Neural crest cell (in vitro differentiated cells): ENCODE data around the gene NEURL4. TPM values are rescaled to one million over a fixed set of nuclear protein-coding genes. Genes with fewer than 3 reads are reported as not detected.

Experiments
- DNase-seq: peaks from one replicate; pipeline ENCODE4 v3.0.0; 2021; ENCODE audit warnings: low read depth, mixed read lengths, low spot score
- H3K27ac Mint-ChIP-seq: one replicate; pipeline ENCODE4 v1.8.0; 2021; ENCODE audit warnings: mild to moderate bottlenecking, mixed read lengths; ENCODE audit not compliant: unreplicated experiment
- H3K27me3 Mint-ChIP-seq: 2 replicates; pipeline ENCODE4 v1.8.0; 2021; ENCODE audit warnings: low read depth, mild to moderate bottlenecking, mixed read lengths
- H3K36me3 Mint-ChIP-seq: 2 replicates; pipeline ENCODE4 v1.8.0; 2021; ENCODE audit warnings: low read depth, mild to moderate bottlenecking, mixed read lengths
- H3K4me1 Mint-ChIP-seq: 2 replicates; pipeline ENCODE4 v1.8.0; 2021; ENCODE audit warnings: mixed read lengths
- H3K4me3 Mint-ChIP-seq: one replicate; pipeline ENCODE4 v1.8.0; 2021; ENCODE audit warnings: mild to moderate bottlenecking, mixed read lengths
- H3K9me3 Mint-ChIP-seq: 2 replicates; pipeline ENCODE4 v1.8.0; 2021; ENCODE audit warnings: mixed read lengths
- total RNA-seq: library from RNA; stranded (reverse); gene quantifications from 2 replicates; pipeline ENCODE4 v1.2.1, GENCODE V29; 2021
- TF ChIP-seq, protein P1 (sequence below): fragments of 200-600 bp; sonication (generic); conservative IDR thresholded peaks from 2 replicates; pipeline ENCODE4 v1.5.0; 2021; ENCODE audit warnings: antibody characterized with exemption, mild to moderate bottlenecking

The NEURL4 gene
- total RNA-seq, 1 donor from 2014 or later, result 69.5 TPM

DNA sequence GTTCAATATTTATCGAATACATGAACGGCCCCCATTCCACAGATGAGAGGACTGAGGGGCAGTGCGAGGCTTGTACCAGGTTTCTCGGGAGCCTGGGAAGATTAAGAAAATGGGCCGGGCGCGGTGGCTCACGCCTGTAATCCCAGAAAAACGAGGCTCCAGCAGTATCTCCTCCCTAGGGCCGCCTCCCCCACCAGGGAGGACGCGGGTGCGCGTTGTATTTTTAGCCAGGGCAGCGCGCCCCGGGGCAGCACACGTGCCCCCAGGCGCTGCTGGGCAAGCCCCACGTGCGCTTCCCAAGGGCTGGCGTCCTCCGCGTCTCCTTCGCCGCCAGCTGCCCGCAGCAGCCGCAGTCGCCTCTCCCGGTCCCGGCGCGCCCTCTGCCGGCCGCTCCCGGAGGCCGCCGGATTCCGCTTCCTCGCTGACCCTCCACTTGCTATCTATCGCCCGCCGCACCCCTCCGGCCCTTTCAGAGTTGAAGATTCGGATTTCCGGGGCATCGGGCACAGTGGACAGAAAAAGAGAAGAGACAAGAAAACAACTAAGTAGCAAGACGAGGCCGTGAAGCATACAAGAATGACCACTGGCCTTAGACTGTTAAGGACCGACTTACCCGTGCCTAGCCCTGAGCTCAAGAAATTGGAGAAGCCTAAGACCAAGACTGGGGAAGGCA, 32.8 kb downstream of the NEURL4 start:
- H3K4me1 Mint-ChIP-seq, result peaks cover 21% of the 10 kb centered on the region
- peak overlapping the region; percentile 44 for H3K4me3 Mint-ChIP-seq
- no peaks in the 10 kb centered on the region for H3K36me3 Mint-ChIP-seq
- H3K27me3 Mint-ChIP-seq, result peaks cover 63% of the 10 kb centered on the region
- TF ChIP-seq, protein P1, sequence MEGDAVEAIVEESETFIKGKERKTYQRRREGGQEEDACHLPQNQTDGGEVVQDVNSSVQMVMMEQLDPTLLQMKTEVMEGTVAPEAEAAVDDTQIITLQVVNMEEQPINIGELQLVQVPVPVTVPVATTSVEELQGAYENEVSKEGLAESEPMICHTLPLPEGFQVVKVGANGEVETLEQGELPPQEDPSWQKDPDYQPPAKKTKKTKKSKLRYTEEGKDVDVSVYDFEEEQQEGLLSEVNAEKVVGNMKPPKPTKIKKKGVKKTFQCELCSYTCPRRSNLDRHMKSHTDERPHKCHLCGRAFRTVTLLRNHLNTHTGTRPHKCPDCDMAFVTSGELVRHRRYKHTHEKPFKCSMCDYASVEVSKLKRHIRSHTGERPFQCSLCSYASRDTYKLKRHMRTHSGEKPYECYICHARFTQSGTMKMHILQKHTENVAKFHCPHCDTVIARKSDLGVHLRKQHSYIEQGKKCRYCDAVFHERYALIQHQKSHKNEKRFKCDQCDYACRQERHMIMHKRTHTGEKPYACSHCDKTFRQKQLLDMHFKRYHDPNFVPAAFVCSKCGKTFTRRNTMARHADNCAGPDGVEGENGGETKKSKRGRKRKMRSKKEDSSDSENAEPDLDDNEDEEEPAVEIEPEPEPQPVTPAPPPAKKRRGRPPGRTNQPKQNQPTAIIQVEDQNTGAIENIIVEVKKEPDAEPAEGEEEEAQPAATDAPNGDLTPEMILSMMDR, result peak; percentile 96
- DNase-seq, result peak; percentile 87
- H3K27ac Mint-ChIP-seq, result no peak overlapping the region
- H3K9me3 Mint-ChIP-seq, result no peaks in the 10 kb centered on the region

DNA sequence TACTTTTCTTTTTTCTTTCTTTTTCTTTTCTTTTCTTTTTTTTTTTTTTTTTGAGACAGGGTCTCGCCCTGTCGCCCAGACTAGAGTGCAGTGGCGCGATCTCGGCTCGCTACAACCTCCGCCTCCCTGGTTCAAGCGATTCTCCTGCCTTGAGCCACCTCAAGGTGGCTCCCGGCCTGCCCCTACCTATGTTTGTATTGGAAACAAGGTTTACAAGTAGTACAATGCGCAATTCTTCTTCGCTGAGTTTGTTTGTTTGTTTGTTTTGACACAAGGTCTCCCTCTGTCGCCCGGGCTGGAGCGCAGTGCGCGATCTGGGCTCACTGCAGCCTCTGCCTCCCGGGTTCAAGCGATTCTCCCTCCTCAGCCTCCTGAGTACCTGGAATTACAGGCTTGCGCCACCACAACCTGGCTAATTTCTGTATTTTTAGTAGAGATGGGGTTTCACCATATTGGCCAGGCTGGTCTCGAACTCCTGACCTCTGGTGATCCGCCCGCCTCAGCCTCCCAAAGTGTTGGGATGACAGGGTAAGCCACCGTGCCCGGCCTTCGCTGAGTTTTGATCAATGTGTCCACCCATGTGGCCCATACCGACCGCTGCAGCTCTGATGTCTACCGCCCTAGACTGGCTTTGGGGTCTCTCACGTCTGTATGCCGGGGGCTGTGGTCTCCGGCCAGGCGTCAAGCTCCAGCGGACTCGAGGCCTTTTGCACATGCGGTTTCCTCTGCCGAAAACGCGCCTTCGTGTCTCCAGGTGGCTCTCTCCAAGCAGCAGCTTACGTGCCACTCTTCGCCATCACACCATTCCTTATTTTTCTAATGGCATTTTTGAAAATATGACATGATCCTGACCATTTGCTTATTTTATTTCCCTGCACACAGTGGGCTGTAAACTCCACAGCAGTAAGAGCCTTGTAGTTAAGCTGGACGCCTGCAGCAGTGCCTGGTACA, 33.6 kb downstream of the NEURL4 start:
- TF ChIP-seq, protein P1, result no peak
- Mint-ChIP-seq H3K27ac (no peak overlapping the region), H3K27me3 (peaks cover 72% of the 10 kb centered on the region), H3K4me1 (peaks cover 21% of the 10 kb centered on the region), H3K4me3 (peak overlapping the region; percentile 76), H3K9me3 (no peaks in the 10 kb centered on the region), H3K36me3 (no peaks in the 10 kb centered on the region)
- no peak for DNase-seq

DNA sequence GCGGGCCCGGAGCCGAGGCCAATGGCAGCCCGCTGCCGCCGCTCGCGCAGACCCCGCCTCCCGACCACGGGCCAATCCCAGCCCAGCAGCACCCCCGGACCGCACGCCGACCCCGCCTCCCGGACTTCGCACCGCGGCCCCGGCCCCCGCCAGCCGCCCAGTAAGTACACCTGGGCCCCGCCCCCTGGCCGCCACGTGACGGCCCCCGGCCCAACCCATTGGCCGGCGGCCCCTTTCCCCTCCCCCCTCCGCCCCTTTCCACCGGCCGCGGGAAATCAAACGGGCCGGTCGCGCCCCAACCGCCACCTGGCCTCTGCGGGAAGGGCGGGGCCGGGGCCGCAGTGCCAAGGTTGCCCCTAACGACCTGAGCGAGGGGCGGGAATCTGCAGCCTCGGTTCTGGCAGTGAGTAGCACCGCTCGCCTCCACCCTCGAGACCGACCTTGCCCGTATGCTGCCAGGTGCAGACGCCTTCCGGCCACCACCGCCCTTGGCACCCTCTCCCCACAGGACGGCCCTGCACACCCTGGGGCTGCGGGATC, 34.5 kb downstream of the NEURL4 start, which contains the start of gene YBX2:
YBX2 (minus strand) TSS at position 26 of the 540 bp plus-strand sequence. CDS start 139 bp downstream, outside the sequence.
- peak within 1 kb of the TSS; percentile 76 for H3K4me3 Mint-ChIP-seq
- H3K27me3 Mint-ChIP-seq, result peaks cover 74% of the 10 kb centered on the region
- H3K36me3 Mint-ChIP-seq, result no peaks in the 10 kb centered on the region
- H3K9me3 Mint-ChIP-seq, result no peaks in the 10 kb centered on the region
- TF ChIP-seq, protein P1, result no peak
- no peak within 1 kb of the TSS for H3K27ac Mint-ChIP-seq
- DNase-seq, result peak; percentile 54
- peaks cover 21% of the 10 kb centered on the region for H3K4me1 Mint-ChIP-seq

DNA sequence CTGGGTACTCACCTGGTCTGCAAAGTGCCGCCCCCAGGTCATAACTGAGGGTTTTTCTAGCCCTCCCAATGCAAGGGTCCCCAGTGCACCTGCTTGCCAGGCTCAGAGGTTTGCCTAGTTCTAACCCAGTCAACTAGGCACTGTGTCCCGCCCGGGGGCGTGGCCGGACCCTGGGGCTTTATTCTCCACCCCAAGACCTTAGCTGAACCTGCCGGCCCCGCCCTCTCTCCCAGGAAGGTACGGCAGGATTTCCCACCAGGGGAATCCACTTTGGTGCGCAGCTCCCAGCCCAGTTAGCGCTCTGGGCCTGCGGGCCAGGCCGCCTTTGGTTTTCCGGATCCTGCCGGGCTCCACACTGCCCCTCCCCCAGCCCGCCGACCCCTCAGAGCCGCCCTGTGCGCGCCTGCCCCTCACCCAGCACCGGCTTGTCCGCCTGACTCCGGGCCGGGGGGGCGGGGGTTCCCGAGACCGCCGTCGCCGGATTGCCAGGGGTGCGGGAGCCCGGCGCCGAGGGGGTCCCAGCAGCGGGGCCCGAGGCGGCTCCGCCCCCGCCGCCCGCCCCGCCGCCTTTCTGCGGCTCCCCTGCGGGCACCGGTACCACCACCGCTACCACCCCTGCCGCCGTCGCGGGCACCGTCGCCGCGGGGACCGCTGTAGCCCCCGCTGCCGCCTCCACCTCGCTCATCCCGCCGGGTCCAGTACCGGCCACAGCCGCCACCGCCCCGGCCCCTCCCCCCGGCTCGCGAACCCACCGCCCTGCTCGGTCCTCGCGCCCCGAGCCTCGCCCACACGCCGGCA, 35.1 kb downstream of the NEURL4 start:
- H3K4me3 Mint-ChIP-seq, result peak overlapping the region; percentile 52
- no peak overlapping the region for H3K27ac Mint-ChIP-seq
- TF ChIP-seq, protein P1, result no peak
- H3K27me3 Mint-ChIP-seq, result peaks cover 74% of the 10 kb centered on the region
- H3K9me3 Mint-ChIP-seq, result no peaks in the 10 kb centered on the region
- no peak for DNase-seq
- H3K4me1 Mint-ChIP-seq, result peaks cover 21% of the 10 kb centered on the region
- H3K36me3 Mint-ChIP-seq, result no peaks in the 10 kb centered on the region

DNA sequence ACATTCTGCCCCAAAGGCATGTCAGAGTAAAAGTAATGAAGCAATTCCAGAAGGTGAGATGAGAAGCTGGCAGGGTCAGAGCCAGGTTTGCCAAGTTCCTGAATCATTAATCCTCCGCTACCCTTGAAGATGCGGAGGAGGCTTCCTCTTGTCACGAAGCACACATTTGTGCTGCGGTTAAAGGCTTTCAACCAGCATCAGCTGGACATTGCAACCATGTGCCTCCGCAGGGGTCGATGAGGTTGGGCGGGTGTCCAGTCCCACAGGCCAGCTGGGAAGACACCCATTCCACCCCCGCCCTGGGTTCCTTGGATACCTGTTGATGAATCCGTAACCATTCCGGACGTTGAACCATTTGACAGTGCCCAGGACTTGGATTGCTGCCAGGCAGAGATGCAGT, 36.0 kb downstream of the NEURL4 start:
- Mint-ChIP-seq H3K36me3 (no peaks in the 10 kb centered on the region), H3K27me3 (peaks cover 70% of the 10 kb centered on the region), H3K4me1 (peaks cover 21% of the 10 kb centered on the region), H3K4me3 (peak overlapping the region; percentile 52), H3K9me3 (no peaks in the 10 kb centered on the region), H3K27ac (no peak overlapping the region)
- DNase-seq, result no peak
- TF ChIP-seq, protein P1, result no peak
